GM19324 (cell line): ENCODE results near the gene OR2D2.
"Not testable (repeated sequence)": the region's sequence is repeated elsewhere in the genome, so short reads cannot be mapped to it uniquely, and the experiment has no call there.

Experiments used
- ATAC-seq: cut with Tn5 transposase; IDR thresholded peaks from one replicate; pipeline ENCODE4 v1.9.1; 2021; ENCODE audit warnings: mild to moderate bottlenecking, moderate library complexity; ENCODE audit not compliant: unreplicated experiment, low FRiP score

The OR2D2 gene

GRCh38 chr11:6892400-6892799 is at the start of gene OR2D2:
Gene OR2D2, minus strand, starts transcription at chr11:6892500. Its CDS starts 0 bp downstream, at chr11:6892500.
- ATAC-seq: no peak

- no peak for ATAC-seq
These were observed 49.7 kb upstream of the OR2D2 start for GRCh38 chr11:6941970-6942369.

GRCh38 chr11:6932145-6932544 is 39.8 kb upstream of the OR2D2 start:
- no peak for ATAC-seq

GRCh38 chr11:6931146-6931713 is 38.9 kb upstream of the OR2D2 start:
- no peak for ATAC-seq

GRCh38 chr11:6928916-6929315 is 36.6 kb upstream of the OR2D2 start:
- ATAC-seq: no peak

- ATAC-seq: peak; percentile 66
These were observed 34.8 kb upstream of the OR2D2 start for GRCh38 chr11:6927030-6927617.

- ATAC-seq: peak; percentile 37
These were observed 34.1 kb upstream of the OR2D2 start, which contains the start of gene ZNF215 for GRCh38 chr11:6926208-6927029. Gene ZNF215, plus strand, starts transcription at chr11:6926426. Its CDS starts 5,847 bp downstream, at chr11:6932273.

- peak; percentile 22 for ATAC-seq
These were observed 33.4 kb upstream of the OR2D2 start for GRCh38 chr11:6925636-6926207.

GRCh38 chr11:6925007-6925577 is 32.8 kb upstream of the OR2D2 start:
- no peak for ATAC-seq

GRCh38 chr11:6920702-6921101 is 28.4 kb upstream of the OR2D2 start, which contains the start of gene OR2D3:
Gene OR2D3, plus strand, starts transcription at chr11:6921002. Its CDS starts 0 bp downstream, at chr11:6921002.
- ATAC-seq: no peak

GRCh38 chr11:6919698-6920097 is 27.4 kb upstream of the OR2D2 start:
- ATAC-seq: no peak

- no peak for ATAC-seq
These were observed 19.6 kb upstream of the OR2D2 start for GRCh38 chr11:6911948-6912347.

- ATAC-seq: no peak
These were observed 19.1 kb upstream of the OR2D2 start for GRCh38 chr11:6911378-6911777.

GRCh38 chr11:6904804-6905203 is 12.5 kb upstream of the OR2D2 start:
- ATAC-seq: not testable (repeated sequence)

GRCh38 chr11:6900327-6900999 is 8.2 kb upstream of the OR2D2 start:
- ATAC-seq: no peak

- ATAC-seq: no peak
These were observed 6.6 kb upstream of the OR2D2 start for GRCh38 chr11:6898911-6899310.

- no peak for ATAC-seq
These were observed 2.7 kb upstream of the OR2D2 start for GRCh38 chr11:6895010-6895409.

- no peak for ATAC-seq
These were observed 1.8 kb upstream of the OR2D2 start for GRCh38 chr11:6894097-6894496.

GRCh38 chr11:6889835-6890234 is 2.5 kb downstream of the OR2D2 start:
- no peak for ATAC-seq

- ATAC-seq: no peak
These were observed 3.5 kb downstream of the OR2D2 start for GRCh38 chr11:6888830-6889229.
